GM21528 (cell line): ENCODE results near the gene COL6A3.

Source experiments
- ATAC-seq: cut with Tn5 transposase; IDR thresholded peaks from one replicate; pipeline ENCODE4 v1.9.1; 2021; ENCODE audit warnings: mild to moderate bottlenecking, moderate library complexity; ENCODE audit not compliant: unreplicated experiment, low FRiP score

COL6A3 gene

GRCh38 chr2:237276716-237277490, 137.1 kb downstream of the COL6A3 start:
- no peak for ATAC-seq
